Suprapubic skin (tissue), 3 donors: Measurements from ENCODE around the gene UGT1A3.
"Not testable (repeated sequence)": the region's sequence is repeated elsewhere in the genome, so short reads cannot be mapped to it uniquely, and the experiment has no call there.

Experiments
- POLR2AphosphoS5 ChIP-seq, 3 donors: sonication (generic); formaldehyde crosslinking; IDR thresholded peaks; one replicate each; pipeline ENCODE4 v1.6.1; 2017; ENCODE audit warnings: antibody characterized with exemption in 3 of 3
- TF ChIP-seq, protein P1 (sequence below), 2 donors: fragments of 200-600 bp in 1 of 2; fragments of 450-650 bp in 1 of 2; sonication (generic) in 1 of 2; IDR thresholded peaks; one replicate each; pipeline ENCODE4 v1.5.1; 2016 to 2019; ENCODE audit warnings: antibody characterized with exemption in 2 of 2, mild to moderate bottlenecking in 1 of 2, moderate library complexity in 1 of 2

DNA sequence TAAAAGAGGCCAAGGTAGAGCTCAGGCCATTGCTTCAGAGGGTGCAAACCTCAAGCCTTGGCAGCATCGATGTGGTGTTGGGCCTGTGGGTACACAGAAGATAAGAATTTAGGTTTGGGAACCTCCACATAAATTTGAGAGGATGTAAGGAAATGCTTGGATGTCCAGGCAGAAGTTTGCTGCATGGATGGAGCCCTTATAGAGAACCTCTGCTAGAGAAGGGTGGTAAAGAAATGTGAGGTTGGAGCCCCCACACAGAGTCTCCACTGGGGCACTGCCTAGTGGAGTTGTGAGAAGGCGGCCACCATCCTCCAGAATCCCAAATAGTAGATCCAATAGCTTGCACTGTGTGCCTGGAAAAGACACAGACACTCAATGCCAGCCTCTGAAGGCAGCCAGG lies 21.8 kb downstream of the UGT1A3 start:
- TF ChIP-seq, protein P1, sequence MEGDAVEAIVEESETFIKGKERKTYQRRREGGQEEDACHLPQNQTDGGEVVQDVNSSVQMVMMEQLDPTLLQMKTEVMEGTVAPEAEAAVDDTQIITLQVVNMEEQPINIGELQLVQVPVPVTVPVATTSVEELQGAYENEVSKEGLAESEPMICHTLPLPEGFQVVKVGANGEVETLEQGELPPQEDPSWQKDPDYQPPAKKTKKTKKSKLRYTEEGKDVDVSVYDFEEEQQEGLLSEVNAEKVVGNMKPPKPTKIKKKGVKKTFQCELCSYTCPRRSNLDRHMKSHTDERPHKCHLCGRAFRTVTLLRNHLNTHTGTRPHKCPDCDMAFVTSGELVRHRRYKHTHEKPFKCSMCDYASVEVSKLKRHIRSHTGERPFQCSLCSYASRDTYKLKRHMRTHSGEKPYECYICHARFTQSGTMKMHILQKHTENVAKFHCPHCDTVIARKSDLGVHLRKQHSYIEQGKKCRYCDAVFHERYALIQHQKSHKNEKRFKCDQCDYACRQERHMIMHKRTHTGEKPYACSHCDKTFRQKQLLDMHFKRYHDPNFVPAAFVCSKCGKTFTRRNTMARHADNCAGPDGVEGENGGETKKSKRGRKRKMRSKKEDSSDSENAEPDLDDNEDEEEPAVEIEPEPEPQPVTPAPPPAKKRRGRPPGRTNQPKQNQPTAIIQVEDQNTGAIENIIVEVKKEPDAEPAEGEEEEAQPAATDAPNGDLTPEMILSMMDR (IDR thresholded peaks at IDR 0.05), result not testable (repeated sequence)
- TF ChIP-seq POLR2AphosphoS5 (IDR thresholded peaks at IDR 0.05), result not testable (repeated sequence)
